ENCODE results near the gene CA11.

DNA sequence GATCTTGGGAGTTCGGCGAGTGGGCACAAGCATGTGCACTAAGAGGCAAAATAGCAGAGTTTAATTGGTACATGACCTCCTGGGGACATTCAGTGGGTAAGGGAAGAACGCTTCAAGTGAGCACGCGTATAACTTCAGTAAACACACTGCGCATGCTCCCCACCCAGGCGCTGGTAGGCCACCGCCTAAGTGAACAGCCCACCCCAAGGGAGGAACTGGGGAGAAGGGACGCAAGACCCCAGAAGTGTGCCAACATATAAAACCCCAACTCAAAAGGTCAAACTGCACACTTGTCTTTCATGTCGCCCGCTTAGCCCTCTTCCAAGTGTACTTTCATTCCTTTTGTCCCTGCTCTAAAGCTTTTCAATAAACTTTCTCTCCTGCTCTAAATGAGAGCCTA, 37.4 kb upstream of the CA11 start:
- TF ChIP-seq POLR2A (IDR thresholded peaks at IDR 0.05; ENCODE audit: extremely low read depth, insufficient read length) (no peak), CTCF (IDR thresholded peaks at IDR 0.05; ENCODE audit: low read depth, low read length) (no peak)
- TF ChIP-seq, protein P1, sequence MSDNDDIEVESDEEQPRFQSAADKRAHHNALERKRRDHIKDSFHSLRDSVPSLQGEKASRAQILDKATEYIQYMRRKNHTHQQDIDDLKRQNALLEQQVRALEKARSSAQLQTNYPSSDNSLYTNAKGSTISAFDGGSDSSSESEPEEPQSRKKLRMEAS (IDR thresholded peaks at IDR 0.05; ENCODE audit: low read depth, low read length) = no peak

All from NB4 (cell line).